ENCODE measurements around the gene LRRFIP1. TPM values are rescaled to one million over a fixed set of nuclear protein-coding genes. Genes with fewer than 3 reads are reported as not detected.
A peak's percentile ranks its signal among the peaks of the same experiment; 100 is the strongest.

The LRRFIP1 gene
- total and polyA plus RNA-seq, 10 of the 15 experiments (the other 5 are each of a cell fraction or from before 2014, with no cell fraction given): 36.2 to 120 (median 74.3) TPM

DNA sequence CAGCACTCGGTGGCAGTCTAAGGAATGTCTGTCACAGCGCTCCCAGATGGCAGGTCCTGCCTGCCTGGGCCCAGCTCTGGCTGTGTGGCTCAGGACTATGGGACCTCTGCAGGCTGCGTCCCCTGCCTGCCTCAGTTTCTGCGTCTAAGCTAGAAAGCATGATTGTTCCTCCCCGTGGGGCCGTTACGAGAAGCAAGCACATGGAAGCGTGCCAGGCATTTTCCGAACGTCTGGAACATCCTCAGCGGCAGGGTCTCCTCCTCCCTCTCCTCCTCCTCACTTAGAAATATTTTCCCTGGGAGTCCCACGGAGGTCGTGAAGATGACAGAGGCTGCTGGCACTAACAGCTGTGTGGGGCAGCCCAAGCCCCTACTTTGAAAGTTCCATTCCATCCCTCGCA lies 43.3 kb downstream of the LRRFIP1 start (continued):
- TF ChIP-seq SMC3 (IDR thresholded peaks at IDR 0.05; ENCODE audit: borderline replicate concordance, low read length) (no peak), SMAD5 (IDR thresholded peaks at IDR 0.05; ENCODE audit: low read depth) (no peak), HCFC1 (IDR thresholded peaks at IDR 0.05; ENCODE audit: low read length) (no peak), MTA2 (IDR thresholded peaks at IDR 0.05; ENCODE audit: low read depth) (no peak)

DNA sequence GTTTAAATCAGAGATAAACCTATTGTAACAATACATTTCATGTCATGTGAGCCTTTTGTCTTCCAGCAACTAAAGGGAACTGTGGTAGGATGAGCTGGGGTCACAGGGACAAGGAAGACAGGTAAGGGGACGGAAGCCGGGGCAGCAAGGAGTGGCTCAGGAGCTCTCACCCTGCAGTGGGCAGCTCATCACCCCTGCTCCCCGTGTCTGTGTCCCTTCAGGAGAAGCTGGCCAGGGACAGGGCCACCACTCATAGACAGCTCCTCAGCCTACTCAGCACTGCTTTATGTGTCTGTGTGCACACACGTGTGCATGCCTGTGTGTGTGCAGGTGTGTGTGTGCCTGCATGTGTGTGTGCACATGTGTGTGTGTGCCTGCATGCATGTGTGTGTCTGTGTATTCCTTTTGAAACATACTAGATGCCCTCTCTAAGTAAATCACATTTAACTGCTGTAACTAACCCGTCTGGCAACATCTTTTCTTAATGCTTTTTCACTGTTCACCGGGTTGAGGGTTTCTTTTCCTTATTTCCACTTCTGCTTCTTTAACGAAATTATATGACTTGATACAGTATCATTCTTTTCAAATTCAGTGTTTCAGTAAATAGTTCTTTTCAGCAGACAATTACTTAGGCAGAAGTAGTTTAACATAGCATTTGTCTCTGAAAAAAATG lies 44.2 kb downstream of the LRRFIP1 start:
- Histone ChIP-seq H3K4me1 (ENCODE audit: control insufficient read depth, insufficient read depth, low read length) (peaks cover 59% of the 10 kb centered on the region), H3K79me2 (ENCODE audit: control insufficient read depth, insufficient read depth, low read length) (no peaks in the 10 kb centered on the region), H3K9me3 (replicated peaks; ENCODE audit: control insufficient read depth, insufficient read depth, low read length) (no peaks in the 10 kb centered on the region), H4K20me1 (ENCODE audit: control insufficient read depth, insufficient read depth) (no peaks in the 10 kb centered on the region), H3K27me3 (replicated peaks in 1 of 2; ENCODE audit: control insufficient read depth in 2 of 2, insufficient read depth in 2 of 2, low read length in 1 of 2) (no peaks in the 10 kb centered on the region), H3K9ac (ENCODE audit: control insufficient read depth, insufficient read depth, low read length) (no peak overlapping the region), H3K36me3 (ENCODE audit: control insufficient read depth in 2 of 2, insufficient read depth in 2 of 2, low read length in 1 of 2) (no peaks in the 10 kb centered on the region), H3K27ac (ENCODE audit: control insufficient read depth, insufficient read depth) (no peak overlapping the region), H2AFZ (ENCODE audit: control insufficient read depth, low read depth, low read length) (no peak overlapping the region), H3K4me2 (ENCODE audit: control insufficient read depth, insufficient read depth) (no peak overlapping the region), H3K4me3 (no peak overlapping the region)
- ATAC-seq (no peak), DNase-seq (ENCODE audit: low read depth, low spot score) (no peak), FAIRE-seq (no peak)
- TF ChIP-seq BHLHE40 (IDR thresholded peaks at IDR 0.05; ENCODE audit: borderline replicate concordance in 1 of 2, low read depth in 2 of 2, low read length in 1 of 2) (peak in 1 of 2 experiments; percentile 49; a peak in 1 of 4 replicates), HDGF (IDR thresholded peaks at IDR 0.05) (0 out of 2 replicates have a peak, but pooled peaks have one; percentile 22), SPI1 (IDR thresholded peaks at IDR 0.05; ENCODE audit: borderline replicate concordance, insufficient read depth, low read depth, low read length) (peak; percentile 35; the same call in 1 of the 2 replicates), YBX1 (IDR thresholded peaks at IDR 0.05) (no peak)
- BruUV-seq (replicated peaks): no TSS peak
- POLR2A ChIA-PET: interaction anchor here (1.0 to 1.9 kb wide), 5 partner anchors 18 to 74 kb away, joined by 3 to 7 read pairs (median 3); no protein-coding TSS in a partner anchor
- 46% methylated on average over 7 of the region's 7 CpGs for WGBS (ENCODE audit: insufficient coverage, insufficient replicate concordance, low lambda C conversion rate, missing lambda C conversion rate)
- SMC1A ChIA-PET (ENCODE audit: uncharacterized antibody, unreplicated experiment): interaction anchor here (0.9 to 12.5 kb wide), 17 partner anchors 9 to 103 kb away, joined by 3 to 155 read pairs (median 6); no protein-coding TSS in a partner anchor
- CTCF ChIA-PET: interaction anchor here (0.6 to 12.6 kb wide), 20 partner anchors 10 to 437 kb away, joined by 3 to 298 read pairs (median 4); no protein-coding TSS in a partner anchor
- in situ Hi-C loops (cut with MboI): loop anchor here (5.0 kb wide), 1 partner anchor 71 kb away; no protein-coding TSS in a partner anchor
- intact Hi-C loops (cut with micrococcal nuclease; ENCODE audit: unreplicated experiment): no loop called here
- RAD21 ChIA-PET (ENCODE audit: unreplicated experiment): interaction anchor here (0.8 to 11.6 kb wide), 9 partner anchors 21 to 81 kb away, joined by 3 to 209 read pairs (median 6); no protein-coding TSS in a partner anchor

Data from GM12878 (cell line).